ENCODE results near the gene DPH1. TPM values are rescaled to one million over a fixed set of nuclear protein-coding genes. Genes with fewer than 3 reads are reported as not detected.

DPH1 gene
- total RNA-seq, 2 experiments from 2014 or later = 40.1 to 45.0 TPM

- CTCF ChIA-PET = interaction anchor here (1.4 kb wide), 1 partner anchor 220 kb away, joined by 3 read pairs; no protein-coding TSS in a partner anchor
- POLR2A ChIA-PET = interaction anchor here (0.6 to 1.1 kb wide), 2 partner anchors 8 to 176 kb away, joined by 3 to 5 read pairs; no protein-coding TSS in a partner anchor
These were observed 5.3 kb upstream of the DPH1 start for GRCh38 chr17:2024572-2025219.

GRCh38 chr17:2025220-2025621 is 4.7 kb upstream of the DPH1 start, which contains the start of gene RTN4RL1:
Gene RTN4RL1 (minus strand): TSS chr17:2025334. CDS start chr17:2024865, 469 bp downstream.
- ChIA-PET POLR2A (interaction anchor here (0.6 to 1.1 kb wide), 3 partner anchors 8 to 143 kb away, joined by 3 to 5 read pairs (median 3); no protein-coding TSS in a partner anchor), CTCF (interaction anchor here (1.4 kb wide), 1 partner anchor 220 kb away, joined by 3 read pairs; no protein-coding TSS in a partner anchor)

- ChIA-PET CTCF (interaction anchor here (1.1 to 1.4 kb wide), 2 partner anchors 94 to 219 kb away, joined by 3 read pairs; no protein-coding TSS in a partner anchor), POLR2A (interaction anchor here (0.6 kb wide), 2 partner anchors 21 to 144 kb away, joined by 3 to 5 read pairs; no protein-coding TSS in a partner anchor)
These were observed 4.2 kb upstream of the DPH1 start for GRCh38 chr17:2025622-2026309.

GRCh38 chr17:2027528-2028233 is 2.3 kb upstream of the DPH1 start:
- POLR2A ChIA-PET = no interaction called here
- CTCF ChIA-PET = interaction anchor here (0.9 kb wide), 1 partner anchor 117 kb away, joined by 3 read pairs; no protein-coding TSS in a partner anchor

- POLR2A ChIA-PET = no interaction called here
- CTCF ChIA-PET = interaction anchor here (0.5 to 0.9 kb wide), 2 partner anchors 118 to 141 kb away, joined by 3 read pairs; no protein-coding TSS in a partner anchor
These were observed 1.7 kb upstream of the DPH1 start for GRCh38 chr17:2028234-2028614.

- ChIA-PET POLR2A (interaction anchor here (0.6 kb wide), 1 partner anchor 22 kb away, joined by 3 read pairs; no protein-coding TSS in a partner anchor), CTCF (interaction anchor here (0.5 kb wide), 1 partner anchor 142 kb away, joined by 3 read pairs; no protein-coding TSS in a partner anchor)
These were observed 1.2 kb upstream of the DPH1 start for GRCh38 chr17:2028737-2029136.

- ChIA-PET CTCF (interaction anchor here (0.7 to 2.0 kb wide), 3 partner anchors 12 to 121 kb away, joined by 3 to 5 read pairs (median 3); no protein-coding TSS in a partner anchor), POLR2A (interaction anchor here (0.5 kb wide), 1 partner anchor 296 kb away, joined by 3 read pairs; no protein-coding TSS in a partner anchor)
These were observed 818 bp downstream of the DPH1 start for GRCh38 chr17:2030779-2031163.

- ChIA-PET POLR2A (interaction anchor here (1.2 kb wide), 1 partner anchor 8 kb away, joined by 3 read pairs; the partner anchor contains the start of gene RTN4RL1), CTCF (interaction anchor here (1.2 kb wide), 1 partner anchor 10 kb away, joined by 3 read pairs; no protein-coding TSS in a partner anchor)
These were observed 3.2 kb downstream of the DPH1 start for GRCh38 chr17:2033153-2033552.

GRCh38 chr17:2034157-2034556 is 4.2 kb downstream of the DPH1 start:
- CTCF ChIA-PET = no interaction called here
- POLR2A ChIA-PET = no interaction called here

GRCh38 chr17:2034806-2035540 is 5.0 kb downstream of the DPH1 start:
- ChIA-PET CTCF (no interaction called here), POLR2A (no interaction called here)

GRCh38 chr17:2035541-2036488 is 5.9 kb downstream of the DPH1 start:
- POLR2A ChIA-PET = no interaction called here

GRCh38 chr17:2037155-2037554 is 7.2 kb downstream of the DPH1 start:
- ChIA-PET CTCF (interaction anchor here (1.3 kb wide), 1 partner anchor 12 kb away, joined by 3 read pairs; no protein-coding TSS in a partner anchor), POLR2A (no interaction called here)

More at GRCh38 chr17:2035541-2036488, 5.9 kb downstream of the DPH1 start:
- CTCF ChIA-PET = interaction anchor here (1.3 kb wide), 1 partner anchor 13 kb away, joined by 3 read pairs; no protein-coding TSS in a partner anchor

- ChIA-PET POLR2A (no interaction called here), CTCF (no interaction called here)
These were observed 10.4 kb downstream of the DPH1 start for GRCh38 chr17:2040219-2040827.

GRCh38 chr17:2040942-2041560 is 11.1 kb downstream of the DPH1 start:
- ChIA-PET POLR2A (no interaction called here), CTCF (interaction anchor here (1.0 kb wide), 1 partner anchor 14 kb away, joined by 6 read pairs; the partner anchor contains the start of gene HIC1)

GRCh38 chr17:2041561-2042389 is 11.8 kb downstream of the DPH1 start, which contains the start of gene OVCA2:
Gene OVCA2 (plus strand): TSS chr17:2042022. CDS start chr17:2042048, 26 bp downstream.
- ChIA-PET POLR2A (no interaction called here), CTCF (interaction anchor here (1.0 kb wide), 1 partner anchor 13 kb away, joined by 6 read pairs; the partner anchor contains the start of gene HIC1)

All from activated CD8-positive, alpha-beta memory T cell treated with anti-CD3 and anti-CD28 coated beads for 36 hours (primary cell).